C4-2B (cell line): ENCODE results near the gene LOXL3.

Source experiments
- ZFX ChIP-seq: fragments of 450-650 bp; IDR thresholded peaks from 2 replicates; pipeline ENCODE4 v1.6.1; 2017
- TF ChIP-seq, protein P1 (sequence below): fragments of 450-650 bp; conservative IDR thresholded peaks from 2 replicates; pipeline ENCODE4 v1.5.1; 2017; ENCODE audit warnings: mild to moderate bottlenecking

DNA sequence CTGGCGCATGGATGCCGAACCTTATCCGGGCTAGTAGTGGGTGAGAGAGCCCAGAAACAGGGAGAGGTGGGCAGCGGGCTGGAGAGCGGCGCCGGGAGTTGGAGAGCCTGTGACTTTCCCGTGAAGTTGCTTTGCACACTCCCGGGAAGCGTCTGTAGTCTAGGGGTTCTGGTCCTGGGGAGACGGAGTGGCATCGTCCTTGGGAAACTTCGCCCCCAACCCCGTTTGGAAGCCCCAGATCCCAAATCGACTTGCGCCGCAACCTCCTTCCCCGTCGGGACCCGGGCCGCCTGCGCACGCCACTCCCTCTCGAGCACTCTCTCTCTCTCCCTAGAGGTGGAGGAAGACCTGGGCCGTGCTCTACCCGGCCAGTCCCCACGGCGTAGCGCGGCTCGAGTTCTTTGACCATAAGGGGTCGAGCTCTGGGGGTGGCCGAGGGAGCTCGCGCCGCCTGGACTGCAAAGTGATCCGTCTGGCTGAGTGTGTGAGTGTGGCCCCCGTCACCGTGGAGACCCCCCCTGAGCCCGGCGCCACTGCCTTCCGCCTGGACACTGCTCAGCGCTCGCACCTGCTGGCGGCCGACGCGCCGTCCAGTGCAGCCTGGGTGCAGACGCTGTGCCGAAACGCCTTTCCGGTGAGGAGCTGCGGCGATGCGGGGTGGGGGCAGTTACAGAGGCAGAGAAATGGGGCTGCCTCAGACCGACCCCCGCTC lies 1.2 kb upstream of the LOXL3 start:
- TF ChIP-seq, protein P1, sequence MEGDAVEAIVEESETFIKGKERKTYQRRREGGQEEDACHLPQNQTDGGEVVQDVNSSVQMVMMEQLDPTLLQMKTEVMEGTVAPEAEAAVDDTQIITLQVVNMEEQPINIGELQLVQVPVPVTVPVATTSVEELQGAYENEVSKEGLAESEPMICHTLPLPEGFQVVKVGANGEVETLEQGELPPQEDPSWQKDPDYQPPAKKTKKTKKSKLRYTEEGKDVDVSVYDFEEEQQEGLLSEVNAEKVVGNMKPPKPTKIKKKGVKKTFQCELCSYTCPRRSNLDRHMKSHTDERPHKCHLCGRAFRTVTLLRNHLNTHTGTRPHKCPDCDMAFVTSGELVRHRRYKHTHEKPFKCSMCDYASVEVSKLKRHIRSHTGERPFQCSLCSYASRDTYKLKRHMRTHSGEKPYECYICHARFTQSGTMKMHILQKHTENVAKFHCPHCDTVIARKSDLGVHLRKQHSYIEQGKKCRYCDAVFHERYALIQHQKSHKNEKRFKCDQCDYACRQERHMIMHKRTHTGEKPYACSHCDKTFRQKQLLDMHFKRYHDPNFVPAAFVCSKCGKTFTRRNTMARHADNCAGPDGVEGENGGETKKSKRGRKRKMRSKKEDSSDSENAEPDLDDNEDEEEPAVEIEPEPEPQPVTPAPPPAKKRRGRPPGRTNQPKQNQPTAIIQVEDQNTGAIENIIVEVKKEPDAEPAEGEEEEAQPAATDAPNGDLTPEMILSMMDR: no peak
- TF ChIP-seq ZFX: no peak
